Tibial nerve (tissue), 4 donors: Measurements from ENCODE around the gene DPP9. TPM values are rescaled to one million over a fixed set of nuclear protein-coding genes. Genes with fewer than 3 reads are reported as not detected.

Experiments
- DNase-seq, 2 donors: peaks; one replicate each; pipeline ENCODE4 v3.0.0-alpha.2; 2019; ENCODE audit warnings: low spot score in 2 of 2
- H3K27ac ChIP-seq, 4 donors: fragments of 200-600 bp; sonication (generic) in 3 of 4; one replicate each; pipeline ENCODE4 v1.5.1; 2017 to 2019; ENCODE audit warnings: mild to moderate bottlenecking in 1 of 4
- H3K27me3 ChIP-seq, 2 donors: fragments of 200-600 bp; sonication (generic) in 1 of 2; one replicate each; pipeline versions ENCODE4 v1.5.1 to v1.6.0; 2017 to 2019
- H3K36me3 ChIP-seq, 3 donors: fragments of 200-600 bp; sonication (generic); one replicate each; pipeline ENCODE4 v1.5.1; 2018 to 2019
- H3K4me1 ChIP-seq, 4 donors: fragments of 200-600 bp; sonication (generic) in 3 of 4; one replicate each; pipeline ENCODE4 v1.5.1; 2017 to 2019
- H3K4me3 ChIP-seq, 4 donors: fragments of 200-600 bp; sonication (generic) in 3 of 4; one replicate each; pipeline ENCODE4 v1.5.1; 2017 to 2019; ENCODE audit warnings: mild to moderate bottlenecking in 1 of 4, moderate library complexity in 1 of 4
- H3K9me3 ChIP-seq, 4 donors: fragments of 200-600 bp; sonication (generic) in 3 of 4; one replicate each; pipeline ENCODE4 v1.5.1; 2017 to 2019
- EP300 ChIP-seq, 2 donors: sonication (generic); formaldehyde crosslinking; IDR thresholded peaks; one replicate each; pipeline ENCODE4 v1.6.1; 2017; ENCODE audit warnings: antibody characterized with exemption in 2 of 2, mild to moderate bottlenecking in 1 of 2
- POLR2A ChIP-seq, 2 donors: fragments of 450-650 bp; IDR thresholded peaks; one replicate each; pipeline ENCODE4 v1.6.1; 2017; ENCODE audit warnings: antibody characterized with exemption in 2 of 2, mild to moderate bottlenecking in 2 of 2, moderate library complexity in 2 of 2
- WGBS, 2 donors: methylation state at CpG; one replicate each; pipeline ENCODE4 v1.1.5; 2018; 5-methylcytosine and 5-hydroxymethylcytosine counted together
- total RNA-seq, 4 donors: library from RNA; depleted of rRNA; stranded (reverse); fragments of >200 nt; gene quantifications; one replicate each; pipeline ENCODE4 v1.1.0, GENCODE V29; 2016
- TF ChIP-seq, protein P1 (sequence below), 5 experiments: fragments of 200-600 bp in 3 of 5; fragments of 450-650 bp in 2 of 5; sonication (generic) in 3 of 5; IDR thresholded peaks; one replicate each; pipeline ENCODE4 v1.5.1; 2016 to 2019; ENCODE audit warnings: antibody characterized with exemption in 5 of 5, mild to moderate bottlenecking in 3 of 5, moderate library complexity in 2 of 5

Gene DPP9
- total RNA-seq, 4 donors from 2014 or later, result 53.9 to 134 (median 68.0) TPM

DNA sequence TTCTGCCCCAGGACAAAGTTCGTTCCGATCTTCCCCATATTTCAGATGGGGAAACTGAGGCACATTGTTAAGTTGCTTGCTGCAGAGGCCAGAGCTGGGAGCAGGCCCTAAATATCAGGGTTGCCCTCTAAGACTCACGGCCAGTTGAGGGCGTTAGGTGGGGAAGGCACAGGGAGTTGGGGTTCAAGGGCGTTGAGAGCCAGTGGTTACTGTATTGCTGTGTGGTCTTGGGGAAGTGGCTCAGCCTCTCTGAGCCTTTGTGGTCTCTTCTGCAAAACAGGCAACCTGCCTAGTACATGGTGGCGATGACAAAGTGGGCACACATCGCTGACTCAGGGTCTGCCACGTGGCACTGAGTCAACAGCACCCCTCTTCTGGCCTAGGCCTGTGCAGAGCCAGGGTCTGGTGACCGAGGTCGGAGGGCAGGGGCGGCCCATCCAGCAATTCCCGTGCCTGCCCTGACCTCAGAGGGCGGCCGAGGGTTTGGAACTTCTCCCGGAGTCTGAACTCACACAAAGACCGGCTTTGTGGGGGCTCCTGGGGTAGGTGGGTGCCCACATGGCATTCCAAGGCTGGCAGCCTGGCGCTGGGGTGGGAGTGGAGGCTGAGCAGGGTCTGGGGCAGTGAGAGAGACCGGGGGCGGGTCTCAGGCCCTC is 74.1 kb downstream of the DPP9 start:
- WGBS, 2 donors, result 54 to 61% methylated on average over 8 to 15 of the region's 19 CpGs
- Histone ChIP-seq H3K4me3 (no peak overlapping the region), H3K4me1 (peaks cover 0 to 30% (median 11%) of the 10 kb centered on the region in 4 donors), H3K36me3 (peaks cover 0 to 21% (median 0%) of the 10 kb centered on the region in 3 donors), H3K9me3 (no peaks in the 10 kb centered on the region), H3K27ac (peak overlapping the region in 3 of 4 donors; percentile 25 to 86 (median 80)), H3K27me3 (no peaks in the 10 kb centered on the region)
- no peak for DNase-seq
- TF ChIP-seq EP300 (IDR thresholded peaks at IDR 0.05) (peak; percentile 15 to 76), POLR2A (IDR thresholded peaks at IDR 0.05) (no peak)
- TF ChIP-seq, protein P1, sequence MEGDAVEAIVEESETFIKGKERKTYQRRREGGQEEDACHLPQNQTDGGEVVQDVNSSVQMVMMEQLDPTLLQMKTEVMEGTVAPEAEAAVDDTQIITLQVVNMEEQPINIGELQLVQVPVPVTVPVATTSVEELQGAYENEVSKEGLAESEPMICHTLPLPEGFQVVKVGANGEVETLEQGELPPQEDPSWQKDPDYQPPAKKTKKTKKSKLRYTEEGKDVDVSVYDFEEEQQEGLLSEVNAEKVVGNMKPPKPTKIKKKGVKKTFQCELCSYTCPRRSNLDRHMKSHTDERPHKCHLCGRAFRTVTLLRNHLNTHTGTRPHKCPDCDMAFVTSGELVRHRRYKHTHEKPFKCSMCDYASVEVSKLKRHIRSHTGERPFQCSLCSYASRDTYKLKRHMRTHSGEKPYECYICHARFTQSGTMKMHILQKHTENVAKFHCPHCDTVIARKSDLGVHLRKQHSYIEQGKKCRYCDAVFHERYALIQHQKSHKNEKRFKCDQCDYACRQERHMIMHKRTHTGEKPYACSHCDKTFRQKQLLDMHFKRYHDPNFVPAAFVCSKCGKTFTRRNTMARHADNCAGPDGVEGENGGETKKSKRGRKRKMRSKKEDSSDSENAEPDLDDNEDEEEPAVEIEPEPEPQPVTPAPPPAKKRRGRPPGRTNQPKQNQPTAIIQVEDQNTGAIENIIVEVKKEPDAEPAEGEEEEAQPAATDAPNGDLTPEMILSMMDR (IDR thresholded peaks at IDR 0.05), result no peak

DNA sequence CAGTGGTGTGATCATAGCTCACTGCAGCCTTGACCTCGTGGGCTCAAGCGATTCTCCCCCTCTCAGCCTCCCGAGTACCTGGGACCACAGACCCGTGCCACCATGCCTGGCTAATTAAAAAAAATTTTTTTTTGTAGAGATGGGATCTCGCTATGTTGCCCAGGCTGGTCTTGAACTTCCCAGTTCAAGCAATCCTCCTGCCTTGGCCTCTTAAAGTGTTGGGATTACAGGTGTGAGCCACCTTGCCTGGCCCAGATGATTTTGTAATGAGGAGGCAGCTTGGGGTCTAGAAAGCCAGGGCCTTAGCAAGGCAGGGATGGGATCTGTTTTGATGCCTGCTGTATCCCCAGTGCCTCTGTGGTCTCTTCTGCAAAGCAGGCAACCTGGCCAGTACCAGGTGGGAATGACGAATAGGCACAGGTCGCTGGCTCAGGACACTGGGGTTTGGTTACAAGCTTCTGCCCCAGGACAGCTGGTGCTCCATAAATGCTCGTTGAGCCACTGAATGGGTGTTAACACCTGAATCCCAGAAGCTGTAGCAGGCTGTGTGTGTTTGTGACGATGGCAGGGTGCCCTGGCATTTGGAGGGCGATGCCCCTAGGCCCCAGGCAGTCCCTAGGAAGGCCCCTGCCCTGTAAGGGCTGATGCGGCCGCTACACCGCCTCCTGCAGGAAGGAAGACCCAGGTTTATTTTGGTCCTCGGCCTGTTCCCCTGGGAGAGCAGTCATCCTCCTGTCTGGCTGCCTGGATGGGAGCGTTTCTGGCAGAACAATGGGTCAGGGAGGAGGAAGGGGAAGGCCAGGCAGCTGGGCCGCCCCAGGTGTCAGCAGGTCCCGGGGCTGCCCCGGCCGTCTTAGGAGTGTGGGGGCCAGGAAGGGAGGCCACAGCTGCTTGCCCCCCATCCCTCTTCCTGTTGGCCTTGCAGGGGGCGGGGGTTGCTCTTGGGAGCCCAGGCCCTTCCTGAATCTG is 75.7 kb downstream of the DPP9 start:
- WGBS, 2 donors, result 53 to 56% methylated on average over 17 to 18 of the region's 20 CpGs
- Histone ChIP-seq H3K36me3 (peaks cover 0 to 14% (median 0%) of the 10 kb centered on the region in 3 donors), H3K4me3 (no peak overlapping the region), H3K27ac (peak overlapping the region; percentile 37 to 86 (median 59)), H3K4me1 (peaks cover 0 to 30% (median 11%) of the 10 kb centered on the region in 4 donors), H3K9me3 (no peaks in the 10 kb centered on the region), H3K27me3 (no peaks in the 10 kb centered on the region)
- TF ChIP-seq EP300 (IDR thresholded peaks at IDR 0.05) (peak; percentile 44 to 65), POLR2A (IDR thresholded peaks at IDR 0.05) (no peak)
- TF ChIP-seq, protein P1 (IDR thresholded peaks at IDR 0.05), result peak in 1 of 5 experiments; percentile 27
- peak; percentile 41 to 54 for DNase-seq

DNA sequence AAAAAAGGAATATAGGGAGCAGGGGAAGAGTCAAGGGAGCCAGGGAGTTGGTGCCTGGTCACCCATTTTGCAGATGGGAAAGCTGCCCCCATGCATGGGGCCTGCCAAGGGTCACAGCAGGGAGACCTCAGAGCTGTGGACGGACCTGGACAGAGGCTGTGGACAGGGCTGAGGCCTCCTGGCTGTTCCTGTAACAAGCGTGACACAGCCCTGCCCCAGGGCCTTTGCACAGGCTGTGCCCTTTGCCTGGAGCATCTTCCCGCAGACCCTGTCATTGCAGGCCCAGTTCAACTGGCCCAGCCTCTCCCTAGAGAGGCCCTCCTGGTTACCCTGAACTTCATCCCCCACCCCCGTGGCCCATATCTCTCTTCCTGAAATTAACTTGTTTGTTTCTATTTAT is 77.9 kb downstream of the DPP9 start:
- H3K27me3 ChIP-seq, result no peaks in the 10 kb centered on the region
- no peak for DNase-seq
- TF ChIP-seq EP300 (IDR thresholded peaks at IDR 0.05) (no peak), POLR2A (IDR thresholded peaks at IDR 0.05) (no peak)
- TF ChIP-seq, protein P1 (IDR thresholded peaks at IDR 0.05), result no peak
- H3K27ac ChIP-seq, result no peak overlapping the region
- no peaks in the 10 kb centered on the region for H3K36me3 ChIP-seq
- 88 to 90% methylated on average over 4 of the region's 4 CpGs for WGBS, 2 donors
- H3K4me3 ChIP-seq, result no peak overlapping the region
- H3K9me3 ChIP-seq, result no peaks in the 10 kb centered on the region
- peaks cover 0 to 35% (median 13%) of the 10 kb centered on the region in 4 donors for H3K4me1 ChIP-seq

DNA sequence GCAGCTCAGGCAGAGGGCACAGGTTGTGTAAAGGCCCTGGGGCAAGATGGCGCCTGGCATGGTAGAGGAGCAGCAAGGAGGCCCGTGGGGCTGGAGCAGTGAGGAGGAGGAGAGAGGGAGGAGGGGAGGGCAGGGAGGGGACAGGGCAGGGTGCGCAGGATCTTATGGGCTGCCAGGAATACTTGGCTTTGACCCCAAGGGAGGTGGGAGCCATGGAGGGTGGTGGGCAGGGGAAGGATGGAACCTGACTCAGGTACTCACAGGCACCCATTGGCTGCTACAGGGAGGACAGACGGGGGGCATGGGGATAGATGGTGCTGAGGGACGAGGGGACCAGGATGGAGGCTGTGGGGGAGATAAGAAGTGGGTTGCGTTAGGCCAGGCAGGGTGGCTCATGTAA is 81.0 kb downstream of the DPP9 start:
- Histone ChIP-seq H3K27me3 (no peaks in the 10 kb centered on the region), H3K4me1 (peaks cover 0 to 26% (median 19%) of the 10 kb centered on the region in 4 donors), H3K9me3 (no peaks in the 10 kb centered on the region), H3K36me3 (no peaks in the 10 kb centered on the region), H3K27ac (no peak overlapping the region), H3K4me3 (no peak overlapping the region)
- DNase-seq, result no peak
- WGBS, 2 donors, result 83 to 86% methylated on average over 6 of the region's 6 CpGs
- TF ChIP-seq EP300 (IDR thresholded peaks at IDR 0.05) (no peak), POLR2A (IDR thresholded peaks at IDR 0.05) (no peak)
- TF ChIP-seq, protein P1 (IDR thresholded peaks at IDR 0.05), result no peak
